Chondrocyte (in vitro differentiated cells): Measurements from ENCODE around the gene ADRA2B. TPM values are rescaled to one million over a fixed set of nuclear protein-coding genes. Genes with fewer than 3 reads are reported as not detected.
"Not testable (repeated sequence)": the region's sequence is repeated elsewhere in the genome, so short reads cannot be mapped to it uniquely, and the experiment has no call there.

Experiments
- DNase-seq: peaks from one replicate; pipeline ENCODE4 v3.0.0; 2021; ENCODE audit warnings: mixed read lengths, low spot score
- H3K27ac Mint-ChIP-seq: one replicate; pipeline ENCODE4 v1.8.0; 2021; ENCODE audit warnings: mild to moderate bottlenecking, moderate library complexity, mixed read lengths; ENCODE audit not compliant: unreplicated experiment
- H3K27me3 Mint-ChIP-seq: 2 replicates; pipeline ENCODE4 v1.8.0; 2021; ENCODE audit warnings: low read depth, mixed read lengths
- H3K36me3 Mint-ChIP-seq: 2 replicates; pipeline ENCODE4 v1.8.0; 2021; ENCODE audit warnings: low read depth, mixed read lengths
- H3K4me1 Mint-ChIP-seq: 2 replicates; pipeline ENCODE4 v1.8.0; 2021; ENCODE audit warnings: low read depth, mild to moderate bottlenecking, mixed read lengths
- H3K4me3 Mint-ChIP-seq: one replicate; pipeline ENCODE4 v1.8.0; 2021; ENCODE audit warnings: mild to moderate bottlenecking, moderate library complexity, mixed read lengths; ENCODE audit not compliant: unreplicated experiment
- H3K9me3 Mint-ChIP-seq: 2 replicates; pipeline ENCODE4 v1.8.0; 2021; ENCODE audit warnings: low read depth, mixed read lengths
- CTCF ChIP-seq: fragments of 200-600 bp; sonication (generic); IDR thresholded peaks from 2 replicates; pipeline ENCODE4 v1.5.0; 2021; ENCODE audit warnings: antibody characterized with exemption, mild to moderate bottlenecking, moderate library complexity
- total RNA-seq: library from RNA; stranded (reverse); gene quantifications from 3 replicates; pipeline ENCODE4 v1.2.1, GENCODE V29; 2021

The ADRA2B gene
- total RNA-seq, 1 donor from 2014 or later = 0.07 TPM

- no peak for TF ChIP-seq CTCF
- peak; percentile 84 for DNase-seq
- H3K4me3 Mint-ChIP-seq = no peak overlapping the region
- H3K27me3 Mint-ChIP-seq = no peaks in the 10 kb centered on the region
- H3K4me1 Mint-ChIP-seq = peaks cover 12% of the 10 kb centered on the region
- H3K27ac Mint-ChIP-seq = no peak overlapping the region
- H3K9me3 Mint-ChIP-seq = peaks cover 17% of the 10 kb centered on the region
- H3K36me3 Mint-ChIP-seq = peaks cover 4% of the 10 kb centered on the region
These were observed 43.6 kb downstream of the ADRA2B start for GRCh38 chr2:96072746-96073145.

- DNase-seq, H3K27me3 Mint-ChIP-seq, H3K36me3 Mint-ChIP-seq, H3K27ac Mint-ChIP-seq, H3K4me3 Mint-ChIP-seq: not testable (repeated sequence)
- peaks cover 12% of the 10 kb centered on the region for H3K4me1 Mint-ChIP-seq
- peaks cover 13% of the 10 kb centered on the region for H3K9me3 Mint-ChIP-seq
These were observed 44.3 kb downstream of the ADRA2B start for GRCh38 chr2:96071977-96072491.

GRCh38 chr2:96071087-96071976, 45.0 kb downstream of the ADRA2B start:
- peaks cover 12% of the 10 kb centered on the region for H3K4me1 Mint-ChIP-seq
- not testable (repeated sequence) for H3K36me3 Mint-ChIP-seq, H3K27me3 Mint-ChIP-seq, H3K4me3 Mint-ChIP-seq, H3K9me3 Mint-ChIP-seq, DNase-seq, H3K27ac Mint-ChIP-seq

- not testable (repeated sequence) for H3K9me3 Mint-ChIP-seq, DNase-seq, H3K4me3 Mint-ChIP-seq, H3K36me3 Mint-ChIP-seq, H3K27me3 Mint-ChIP-seq, H3K27ac Mint-ChIP-seq
- H3K4me1 Mint-ChIP-seq = peaks cover 12% of the 10 kb centered on the region
These were observed 46.0 kb downstream of the ADRA2B start for GRCh38 chr2:96070351-96070750.

- H3K27me3 Mint-ChIP-seq, H3K9me3 Mint-ChIP-seq, H3K27ac Mint-ChIP-seq, DNase-seq, H3K4me3 Mint-ChIP-seq, H3K4me1 Mint-ChIP-seq, H3K36me3 Mint-ChIP-seq: not testable (repeated sequence)
These were observed 46.5 kb downstream of the ADRA2B start for GRCh38 chr2:96069878-96070277.

GRCh38 chr2:96067902-96068581, 48.3 kb downstream of the ADRA2B start:
- H3K36me3 Mint-ChIP-seq, DNase-seq, H3K4me1 Mint-ChIP-seq, H3K27ac Mint-ChIP-seq, H3K9me3 Mint-ChIP-seq, H3K27me3 Mint-ChIP-seq, H3K4me3 Mint-ChIP-seq: not testable (repeated sequence)

GRCh38 chr2:96067098-96067660, 49.2 kb downstream of the ADRA2B start:
- not testable (repeated sequence) for H3K9me3 Mint-ChIP-seq, H3K4me3 Mint-ChIP-seq, DNase-seq, H3K4me1 Mint-ChIP-seq, H3K27ac Mint-ChIP-seq, H3K27me3 Mint-ChIP-seq, H3K36me3 Mint-ChIP-seq

GRCh38 chr2:96066511-96066910, 49.9 kb downstream of the ADRA2B start:
- H3K27ac Mint-ChIP-seq, H3K9me3 Mint-ChIP-seq, H3K27me3 Mint-ChIP-seq, H3K36me3 Mint-ChIP-seq, H3K4me3 Mint-ChIP-seq, DNase-seq, H3K4me1 Mint-ChIP-seq: not testable (repeated sequence)

GRCh38 chr2:96065954-96066353, 50.4 kb downstream of the ADRA2B start:
- not testable (repeated sequence) for H3K4me1 Mint-ChIP-seq, H3K27ac Mint-ChIP-seq, DNase-seq, H3K27me3 Mint-ChIP-seq, H3K4me3 Mint-ChIP-seq, H3K9me3 Mint-ChIP-seq, H3K36me3 Mint-ChIP-seq
